ENCODE data around the gene NLGN4X. TPM values are rescaled to one million over a fixed set of nuclear protein-coding genes. Genes with fewer than 3 reads are reported as not detected.

Gene NLGN4X
- total RNA-seq, 2 donors from 2014 or later = 19.2 to 76.9 TPM

DNA sequence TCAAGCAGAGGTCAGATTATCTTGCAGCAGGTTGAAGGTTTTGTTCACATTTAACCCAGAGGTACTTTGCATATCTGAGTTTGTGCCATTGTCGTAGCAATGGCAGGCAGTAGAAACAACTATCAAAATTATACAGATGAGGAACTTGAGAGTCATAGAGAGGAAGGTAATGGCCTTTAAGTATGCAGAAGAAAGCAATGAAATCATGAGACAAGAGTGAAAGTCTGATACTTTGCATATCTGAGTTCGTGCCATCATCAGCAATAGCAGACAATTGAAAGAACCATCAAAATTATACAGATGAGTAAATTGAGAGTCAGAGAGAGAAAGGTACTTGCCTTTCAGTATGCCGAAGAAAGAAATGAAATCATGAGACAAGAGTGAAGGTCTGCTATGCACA lies 154.1 kb downstream of the NLGN4X start:
- Mint-ChIP-seq H3K36me3 (ENCODE audit: low read depth) (no peaks in the 10 kb centered on the region), H3K4me1 (peaks cover 4% of the 10 kb centered on the region)

DNA sequence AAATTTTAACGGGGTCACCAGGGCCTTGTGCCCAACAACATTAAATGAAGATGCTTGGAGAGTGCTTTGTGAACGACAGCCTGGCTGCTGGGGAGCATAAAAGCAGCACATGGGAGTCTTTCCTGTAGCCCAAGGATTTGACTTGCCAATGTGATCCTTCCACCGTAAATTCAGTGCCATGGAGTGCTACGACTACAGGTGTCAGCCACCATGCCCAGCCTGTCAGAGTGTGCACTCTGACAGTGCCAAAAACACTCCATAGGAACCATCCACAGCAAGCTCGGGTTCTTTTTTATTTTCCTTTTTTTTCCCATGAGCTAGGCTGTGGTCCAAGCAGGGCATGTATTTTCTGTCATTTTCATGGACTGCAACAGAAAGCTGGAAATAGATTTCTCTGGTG lies 156.9 kb downstream of the NLGN4X start:
- Mint-ChIP-seq H3K27ac (no peak overlapping the region), H3K36me3 (ENCODE audit: low read depth) (peaks cover 2% of the 10 kb centered on the region), H3K4me1 (no peaks in the 10 kb centered on the region), H3K4me3 (no peak overlapping the region), H3K9me3 (no peaks in the 10 kb centered on the region), H3K27me3 (ENCODE audit: insufficient read depth) (no peaks in the 10 kb centered on the region)
- Histone ChIP-seq H3K27ac (ENCODE audit: low read depth, low read length) (no peak overlapping the region), H3K9ac (ENCODE audit: extremely low read depth, low read length, poor library complexity, severe bottlenecking) (no peak overlapping the region), H3K36me3 (ENCODE audit: control insufficient read depth, insufficient read depth, low read length) (no peaks in the 10 kb centered on the region), H3K27me3 (ENCODE audit: control insufficient read depth, insufficient read depth, low read length, poor library complexity, severe bottlenecking) (no peaks in the 10 kb centered on the region), H3K9me3 (ENCODE audit: control insufficient read depth, low read length) (no peaks in the 10 kb centered on the region), H3K4me1 (ENCODE audit: control insufficient read depth, insufficient read depth, low read length) (no peaks in the 10 kb centered on the region), H3K4me3 (ENCODE audit: low read length) (no peak overlapping the region)
- DNase-seq = no peak
- whole genome bisulfite sequencing, 2 experiments (ENCODE audit: insufficient coverage in 1 of 2, insufficient read length in 1 of 2) = 90 to 100% methylated on average over 1 to 5 of the region's 5 CpGs
- TF ChIP-seq, protein P1, sequence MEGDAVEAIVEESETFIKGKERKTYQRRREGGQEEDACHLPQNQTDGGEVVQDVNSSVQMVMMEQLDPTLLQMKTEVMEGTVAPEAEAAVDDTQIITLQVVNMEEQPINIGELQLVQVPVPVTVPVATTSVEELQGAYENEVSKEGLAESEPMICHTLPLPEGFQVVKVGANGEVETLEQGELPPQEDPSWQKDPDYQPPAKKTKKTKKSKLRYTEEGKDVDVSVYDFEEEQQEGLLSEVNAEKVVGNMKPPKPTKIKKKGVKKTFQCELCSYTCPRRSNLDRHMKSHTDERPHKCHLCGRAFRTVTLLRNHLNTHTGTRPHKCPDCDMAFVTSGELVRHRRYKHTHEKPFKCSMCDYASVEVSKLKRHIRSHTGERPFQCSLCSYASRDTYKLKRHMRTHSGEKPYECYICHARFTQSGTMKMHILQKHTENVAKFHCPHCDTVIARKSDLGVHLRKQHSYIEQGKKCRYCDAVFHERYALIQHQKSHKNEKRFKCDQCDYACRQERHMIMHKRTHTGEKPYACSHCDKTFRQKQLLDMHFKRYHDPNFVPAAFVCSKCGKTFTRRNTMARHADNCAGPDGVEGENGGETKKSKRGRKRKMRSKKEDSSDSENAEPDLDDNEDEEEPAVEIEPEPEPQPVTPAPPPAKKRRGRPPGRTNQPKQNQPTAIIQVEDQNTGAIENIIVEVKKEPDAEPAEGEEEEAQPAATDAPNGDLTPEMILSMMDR (conservative IDR thresholded peaks at IDR 0.05) = no peak

More for the DNA sequence above, 154.1 kb downstream of the NLGN4X start:
- Histone ChIP-seq H3K4me3 (ENCODE audit: low read length) (no peak overlapping the region), H3K36me3 (ENCODE audit: control insufficient read depth, insufficient read depth, low read length) (no peaks in the 10 kb centered on the region), H3K27me3 (ENCODE audit: control insufficient read depth, insufficient read depth, low read length, poor library complexity, severe bottlenecking) (no peaks in the 10 kb centered on the region), H3K9me3 (ENCODE audit: control insufficient read depth, low read length) (no peaks in the 10 kb centered on the region), H3K4me1 (ENCODE audit: control insufficient read depth, insufficient read depth, low read length) (no peaks in the 10 kb centered on the region), H3K9ac (ENCODE audit: extremely low read depth, low read length, poor library complexity, severe bottlenecking) (no peak overlapping the region), H3K27ac (ENCODE audit: low read depth, low read length) (no peak overlapping the region)
- DNase-seq = no peak
- TF ChIP-seq, protein P1 (conservative IDR thresholded peaks at IDR 0.05) = no peak
- H3K27ac Mint-ChIP-seq = no peak overlapping the region
- no peak overlapping the region for H3K4me3 Mint-ChIP-seq
- no peaks in the 10 kb centered on the region for H3K27me3 Mint-ChIP-seq (ENCODE audit: insufficient read depth)
- WGBS, 2 experiments (ENCODE audit: insufficient coverage in 1 of 2, insufficient read length in 1 of 2) = 69% methylated on average over 1 of the region's 3 CpGs; no CpG with 5 or more reads in 1 of the 2 experiments
- H3K9me3 Mint-ChIP-seq = no peaks in the 10 kb centered on the region

DNA sequence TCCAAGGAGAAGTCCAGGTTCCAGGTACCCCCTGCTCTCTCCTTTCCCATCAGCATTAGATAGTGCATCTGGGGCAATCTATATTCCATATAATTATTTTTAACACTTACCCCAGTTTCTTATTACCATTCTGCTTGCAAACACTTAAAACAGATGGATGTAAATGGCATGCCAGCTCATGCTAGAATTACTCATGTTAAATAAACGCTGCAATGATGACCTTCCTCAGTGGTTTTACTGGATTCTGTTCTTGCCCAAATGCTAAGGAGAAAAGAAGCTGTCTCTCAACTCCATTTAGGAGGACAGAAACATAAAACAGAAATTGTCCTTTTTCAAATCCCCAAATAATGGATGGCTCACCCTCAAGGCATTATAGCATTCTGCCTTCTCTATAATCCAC lies 161.1 kb downstream of the NLGN4X start:
- Histone ChIP-seq H3K36me3 (ENCODE audit: control insufficient read depth, insufficient read depth, low read length) (no peaks in the 10 kb centered on the region), H3K9me3 (ENCODE audit: control insufficient read depth, low read length) (no peaks in the 10 kb centered on the region), H3K4me3 (ENCODE audit: low read length) (no peak overlapping the region), H3K27me3 (ENCODE audit: control insufficient read depth, insufficient read depth, low read length, poor library complexity, severe bottlenecking) (no peaks in the 10 kb centered on the region), H3K27ac (ENCODE audit: low read depth, low read length) (no peak overlapping the region), H3K4me1 (ENCODE audit: control insufficient read depth, insufficient read depth, low read length) (no peaks in the 10 kb centered on the region), H3K9ac (ENCODE audit: extremely low read depth, low read length, poor library complexity, severe bottlenecking) (no peak overlapping the region)
- TF ChIP-seq, protein P1 (conservative IDR thresholded peaks at IDR 0.05) = no peak
- Mint-ChIP-seq H3K36me3 (ENCODE audit: low read depth) (peaks cover 2% of the 10 kb centered on the region), H3K9me3 (no peaks in the 10 kb centered on the region), H3K4me1 (no peaks in the 10 kb centered on the region), H3K4me3 (no peak overlapping the region), H3K27ac (no peak overlapping the region), H3K27me3 (ENCODE audit: insufficient read depth) (no peaks in the 10 kb centered on the region)
- 84% methylated on average over 1 of the region's 1 CpG; no CpG with 5 or more reads in 1 of the 2 experiments for WGBS, 2 experiments (ENCODE audit: insufficient coverage in 1 of 2, insufficient read length in 1 of 2)
- no peak for DNase-seq
